ENCODE results near the gene FAM221B.

- TF ChIP-seq POLR2A (IDR thresholded peaks at IDR 0.05): no peak
- TF ChIP-seq CTCF (IDR thresholded peaks at IDR 0.05): no peak
Observed at GRCh38 chr9:35801328-35802128, 27.0 kb downstream of the FAM221B start.
